Measurements from ENCODE around the gene CCR6.

GRCh38 chr6:167137081-167137480 is 14.2 kb downstream of the CCR6 start:
- TF ChIP-seq POLR2A (IDR thresholded peaks at IDR 0.05; ENCODE audit: low read depth, low read length) (no peak), POLR2AphosphoS5 (IDR thresholded peaks at IDR 0.05; ENCODE audit: low read depth, low read length) (no peak)
